Osteoblast (primary cell): Measurements from ENCODE around the gene CSNK2A1. TPM values are rescaled to one million over a fixed set of nuclear protein-coding genes. Genes with fewer than 3 reads are reported as not detected.
A peak's percentile ranks its signal among the peaks of the same experiment; 100 is the strongest.

Experiments
- DNase-seq: peaks from one replicate; pipeline ENCODE4 v3.0.0; 2011; ENCODE audit warnings: low spot score, mixed read lengths; ENCODE audit not compliant: insufficient read length; ENCODE audit errors: missing footprints
- H2AFZ ChIP-seq: 2 replicates; pipeline ENCODE4 v1.6.0; 2011; ENCODE audit warnings: mild to moderate bottlenecking, low read length
- H3K27ac ChIP-seq: 2 replicates; pipeline ENCODE4 v1.5.1; 2011; ENCODE audit warnings: mild to moderate bottlenecking, low read depth, low read length, moderate library complexity
- H3K27me3 ChIP-seq: 2 replicates; pipeline ENCODE4 v1.6.0; 2012; ENCODE audit warnings: mild to moderate bottlenecking, control low read depth, inconsistent platforms, low read length, moderate library complexity; ENCODE audit not compliant: insufficient read depth
- H3K36me3 ChIP-seq: 2 replicates; pipeline ENCODE4 v1.5.1; 2011; ENCODE audit warnings: mild to moderate bottlenecking, low read length, control low read depth, moderate library complexity; ENCODE audit not compliant: insufficient read depth
- H3K4me1 ChIP-seq: 2 replicates; pipeline ENCODE4 v1.5.1; 2011; ENCODE audit warnings: mild to moderate bottlenecking, low read length, control low read depth, moderate library complexity; ENCODE audit not compliant: insufficient read depth
- H3K4me2 ChIP-seq: 2 replicates; pipeline ENCODE4 v1.6.0; 2011; ENCODE audit warnings: mild to moderate bottlenecking, low read length; ENCODE audit not compliant: insufficient read depth
- H3K4me3 ChIP-seq: fragments of 200-600 bp; sonication (generic); 3 replicates; pipeline ENCODE4 v1.5.1; 2012; ENCODE audit warnings: mild to moderate bottlenecking, low read length, inconsistent platforms; ENCODE audit not compliant: insufficient read depth
- H3K79me2 ChIP-seq: 2 replicates; pipeline ENCODE4 v1.6.0; 2012; ENCODE audit warnings: mild to moderate bottlenecking, low read length, control low read depth, inconsistent platforms; ENCODE audit not compliant: insufficient read depth
- H3K9me3 ChIP-seq: 2 replicates; pipeline ENCODE4 v1.5.1; 2011; ENCODE audit warnings: low read depth, low read length, control low read depth
- H4K20me1 ChIP-seq: 2 replicates; pipeline ENCODE4 v1.6.0; 2012; ENCODE audit warnings: mild to moderate bottlenecking, low read length, control low read depth; ENCODE audit not compliant: insufficient read depth
- CTCF ChIP-seq: IDR thresholded peaks from 2 replicates; pipeline ENCODE4 v1.5.1; 2011; ENCODE audit warnings: mild to moderate bottlenecking, low read depth, low read length, moderate library complexity; ENCODE audit errors: extremely low read depth
- total RNA-seq: library from RNA; depleted of rRNA; stranded (reverse); fragments of >200 nt; gene quantifications from 2 replicates; pipeline ENCODE4 v1.2.3, GENCODE V29; 2012

Gene CSNK2A1
- total RNA-seq, 1 donor: 82.9 TPM

- Histone ChIP-seq H3K4me1 (peaks cover 24% of the 10 kb centered on the region), H3K27me3 (no peaks in the 10 kb centered on the region), H3K27ac (no peak overlapping the region), H2AFZ (no peak overlapping the region), H3K36me3 (peaks cover 42% of the 10 kb centered on the region), H3K4me3 (no peak overlapping the region), H3K79me2 (no peaks in the 10 kb centered on the region), H4K20me1 (peaks cover 18% of the 10 kb centered on the region), H3K4me2 (no peak overlapping the region), H3K9me3 (no peaks in the 10 kb centered on the region)
- DNase-seq: no peak
- no peak for TF ChIP-seq CTCF
These were observed 62.4 kb downstream of the CSNK2A1 start for GRCh38 chr20:481167-481566.

- TF ChIP-seq CTCF: no peak
- Histone ChIP-seq H3K4me3 (no peak overlapping the region), H3K36me3 (peaks cover 31% of the 10 kb centered on the region), H3K4me2 (no peak overlapping the region), H3K27ac (no peak overlapping the region), H3K4me1 (peaks cover 24% of the 10 kb centered on the region), H3K27me3 (no peaks in the 10 kb centered on the region), H4K20me1 (peaks cover 18% of the 10 kb centered on the region), H3K9me3 (no peaks in the 10 kb centered on the region), H3K79me2 (no peaks in the 10 kb centered on the region), H2AFZ (no peak overlapping the region)
- no peak for DNase-seq
These were observed 63.5 kb downstream of the CSNK2A1 start for GRCh38 chr20:480044-480443.

- no peak for TF ChIP-seq CTCF
- no peak for DNase-seq
- Histone ChIP-seq H3K9me3 (no peaks in the 10 kb centered on the region), H3K4me3 (no peak overlapping the region), H2AFZ (no peak overlapping the region), H3K36me3 (peaks cover 29% of the 10 kb centered on the region), H3K27ac (peak overlapping the region; percentile 21), H3K4me1 (peaks cover 24% of the 10 kb centered on the region), H3K79me2 (no peaks in the 10 kb centered on the region), H3K27me3 (no peaks in the 10 kb centered on the region), H3K4me2 (peak overlapping the region; percentile 22), H4K20me1 (peaks cover 18% of the 10 kb centered on the region)
These were observed 64.1 kb downstream of the CSNK2A1 start for GRCh38 chr20:479487-479886.

- no peak overlapping the region for H2AFZ ChIP-seq
- peak; percentile 62 for TF ChIP-seq CTCF
- H3K4me1 ChIP-seq: peaks cover 24% of the 10 kb centered on the region
- H3K4me3 ChIP-seq: no peak overlapping the region
- peaks cover 24% of the 10 kb centered on the region for H3K36me3 ChIP-seq
- peak overlapping the region; percentile 70 for H3K27ac ChIP-seq
- no peaks in the 10 kb centered on the region for H3K9me3 ChIP-seq
- peak overlapping the region; percentile 22 for H3K4me2 ChIP-seq
- no peaks in the 10 kb centered on the region for H3K79me2 ChIP-seq
- peaks cover 16% of the 10 kb centered on the region for H4K20me1 ChIP-seq
- DNase-seq: peak; percentile 74
- H3K27me3 ChIP-seq: no peaks in the 10 kb centered on the region
These were observed 64.6 kb downstream of the CSNK2A1 start for GRCh38 chr20:478949-479429.
